NCI-H2196 treated with DMSO at 0.1 percent for 48 hours (cell line): Measurements from ENCODE around the gene EMP1.

Experiments
- DNase-seq: peaks from one replicate; lab custom pipeline; 2025; ENCODE audit not compliant: unreplicated experiment; lab: John Stamatoyannopoulos, UW

Gene EMP1

GRCh38 chr12:13219320-13219719 lies 22.8 kb downstream of the EMP1 start:
- no peak for DNase-seq

DNA sequence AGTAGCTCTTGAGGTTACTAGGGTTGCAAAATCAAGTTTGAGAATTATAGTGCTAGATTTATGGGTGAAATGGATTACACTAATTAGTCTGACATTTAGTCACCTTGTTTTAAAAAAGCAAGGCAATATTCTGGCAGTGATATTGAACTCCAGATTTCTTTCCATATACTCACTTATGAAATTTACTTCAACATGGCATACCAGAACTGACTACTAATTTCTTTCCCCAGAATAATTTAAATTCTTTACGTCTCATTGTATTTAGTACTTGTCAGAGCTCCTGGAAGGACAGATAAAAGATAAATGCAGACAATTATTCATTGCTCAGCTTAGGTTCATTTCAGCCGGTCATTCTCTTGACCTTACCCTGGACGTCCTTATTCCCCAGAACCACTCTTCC lies 24.3 kb downstream of the EMP1 start:
- no peak for DNase-seq

GRCh38 chr12:13222076-13222475 lies 25.6 kb downstream of the EMP1 start:
- no peak for DNase-seq

DNA sequence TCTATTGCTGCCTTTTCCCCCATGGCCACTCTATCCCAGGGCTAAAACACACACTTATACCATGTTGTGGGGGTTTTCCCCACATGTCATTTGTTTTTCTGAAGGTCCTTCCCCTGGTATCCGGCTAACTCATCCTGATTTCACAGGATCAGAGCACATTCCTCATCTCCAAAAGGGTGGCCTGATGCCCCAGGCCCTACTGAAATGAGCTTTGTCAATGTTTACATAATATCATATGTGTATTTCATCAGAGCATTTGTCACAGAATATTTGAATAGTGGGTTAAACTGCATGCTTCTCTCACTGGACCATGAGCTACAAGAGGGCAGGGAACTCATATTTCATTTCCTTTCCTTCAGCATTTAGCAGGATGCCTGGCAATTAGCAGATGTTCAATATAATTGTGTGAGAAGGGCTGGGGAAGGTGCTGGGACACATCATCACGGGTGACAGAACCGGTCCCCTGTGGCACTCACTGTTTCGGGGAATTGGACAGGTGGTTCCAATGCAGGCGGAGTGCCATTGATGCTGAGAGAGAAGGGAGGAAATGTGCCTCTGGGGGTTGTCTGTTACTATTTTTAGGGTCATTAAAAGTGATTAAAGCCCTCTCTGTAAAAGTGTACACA lies 26.8 kb downstream of the EMP1 start:
- DNase-seq: no peak

GRCh38 chr12:13223941-13224340 lies 27.4 kb downstream of the EMP1 start:
- DNase-seq: no peak

DNA sequence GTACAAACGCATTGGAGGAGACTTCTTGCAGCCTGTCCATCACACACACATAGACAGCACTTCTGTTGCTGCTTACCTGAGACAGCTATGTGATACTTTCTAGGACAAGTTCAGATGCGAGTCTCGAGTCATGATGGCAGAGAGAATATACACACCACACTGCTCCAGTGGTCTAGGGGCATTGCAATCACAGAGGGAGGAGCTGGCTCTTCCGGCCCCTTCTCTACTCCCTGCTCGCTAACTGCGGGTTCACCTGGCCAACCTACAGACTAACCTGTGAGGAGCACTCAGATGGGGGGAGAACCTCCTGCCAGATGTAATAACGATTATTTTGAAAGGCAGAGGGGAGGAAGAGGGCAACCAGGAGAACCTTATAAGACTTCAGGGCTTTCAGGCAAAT lies 30.7 kb downstream of the EMP1 start:
- DNase-seq: no peak

GRCh38 chr12:13228579-13228978 lies 32.1 kb downstream of the EMP1 start:
- DNase-seq: no peak

- DNase-seq: no peak
Observed at GRCh38 chr12:13229504-13229903, 33.0 kb downstream of the EMP1 start.

DNA sequence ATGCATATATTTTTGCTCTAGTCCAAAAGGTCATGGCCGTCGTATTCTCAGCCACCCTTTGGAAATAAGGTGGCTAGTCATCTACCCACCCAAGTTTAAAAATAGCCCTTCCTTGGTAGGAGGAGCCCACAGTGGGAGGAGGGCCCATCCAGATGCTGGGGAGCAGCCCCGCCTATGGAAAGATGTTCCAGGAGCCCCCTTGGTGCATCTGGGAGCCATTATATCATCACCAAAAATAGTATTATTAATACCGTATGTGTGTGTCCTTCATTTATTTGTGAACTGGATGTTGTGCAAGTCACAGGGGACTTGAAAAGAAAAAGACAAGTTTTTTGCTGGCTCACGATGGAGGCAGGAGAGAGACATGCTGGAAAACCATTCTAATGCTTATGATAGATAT lies 34.0 kb downstream of the EMP1 start:
- no peak for DNase-seq

DNA sequence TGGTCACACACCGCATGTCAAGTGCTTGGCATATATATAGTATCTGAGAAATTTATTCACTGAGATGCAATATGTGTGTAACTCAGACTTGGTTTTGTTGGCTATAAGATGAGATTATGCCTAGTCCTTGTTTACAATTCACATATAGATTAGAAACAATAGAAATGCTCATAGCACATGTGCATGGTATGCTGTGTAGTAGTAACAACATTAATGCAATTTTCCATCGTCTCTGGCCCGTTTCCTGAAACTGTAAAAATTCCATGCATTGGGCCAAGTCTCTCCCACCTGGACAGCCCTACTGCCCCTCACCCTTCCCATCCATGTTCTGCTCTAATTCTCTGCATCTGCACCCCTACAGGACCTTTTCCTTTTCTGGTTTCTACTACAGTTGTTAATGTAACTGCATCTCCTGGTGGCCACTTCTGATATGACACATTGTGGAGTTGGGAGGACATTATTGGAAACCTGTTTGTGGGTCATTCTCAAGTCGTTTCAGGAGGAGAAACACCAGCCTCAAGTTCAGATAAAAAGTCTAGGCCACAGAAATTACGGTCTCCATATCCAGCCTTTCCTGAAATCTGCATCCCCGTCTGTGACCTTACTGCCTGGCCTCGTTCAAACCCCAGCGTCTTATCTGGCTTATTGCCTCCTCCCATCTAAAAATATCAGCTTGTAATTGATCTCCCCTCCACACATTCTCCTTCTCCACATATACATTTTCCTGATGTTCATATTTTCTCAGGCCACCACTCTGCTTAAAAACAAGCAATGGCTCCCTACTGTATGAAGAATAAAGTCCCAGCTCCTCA lies 37.5 kb downstream of the EMP1 start:
- no peak for DNase-seq

DNA sequence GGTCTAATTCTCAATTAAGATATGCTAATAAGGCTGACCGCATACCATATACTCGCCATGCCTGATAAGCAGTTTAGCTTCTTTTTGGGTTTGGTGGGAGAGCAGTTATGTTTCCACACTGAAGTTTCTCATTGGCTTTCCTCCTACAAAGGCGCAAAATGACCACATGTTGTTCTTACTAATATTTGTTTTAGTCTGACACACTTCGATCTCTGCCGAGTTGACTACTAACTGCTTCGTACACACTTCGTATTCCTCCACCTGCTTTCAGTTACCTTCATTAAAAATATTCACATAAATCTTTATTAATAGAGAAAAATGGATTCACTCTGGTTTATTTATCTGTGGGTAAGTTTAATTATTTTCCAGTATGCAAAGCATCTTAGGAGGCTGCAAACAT lies 41.7 kb downstream of the EMP1 start:
- DNase-seq: no peak

DNA sequence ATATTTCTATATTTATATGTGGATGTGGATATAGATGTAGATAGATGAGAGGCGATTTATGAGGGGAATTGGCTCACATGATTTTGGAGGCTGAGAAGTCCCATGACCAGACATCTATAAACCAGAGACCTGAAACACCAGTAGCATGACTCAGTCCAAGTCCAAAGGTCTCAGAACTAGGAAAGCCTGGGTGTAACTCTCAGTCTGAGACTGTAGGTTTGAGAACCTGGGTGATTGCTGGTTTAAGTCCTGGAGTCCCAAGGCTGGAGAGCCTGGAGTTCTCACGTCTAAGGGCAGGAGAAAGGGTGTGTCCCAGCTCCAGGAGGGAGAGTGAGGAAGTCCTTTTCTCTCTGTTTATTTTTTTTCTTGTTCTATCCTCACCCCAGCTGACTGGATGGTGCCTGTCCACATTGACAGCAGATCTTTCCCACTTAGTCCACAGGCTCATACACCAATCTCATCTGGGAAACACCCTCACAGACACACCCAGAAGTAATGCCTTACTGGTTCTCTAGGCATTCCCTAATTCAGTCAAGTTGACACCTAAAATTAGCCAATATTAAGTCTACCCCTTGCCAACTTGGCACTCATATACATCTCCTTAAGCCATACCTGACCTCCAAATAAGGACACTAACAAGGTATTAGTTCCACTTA lies 45.4 kb downstream of the EMP1 start:
- no peak for DNase-seq

GRCh38 chr12:13242936-13243335 lies 46.4 kb downstream of the EMP1 start:
- DNase-seq: no peak

DNA sequence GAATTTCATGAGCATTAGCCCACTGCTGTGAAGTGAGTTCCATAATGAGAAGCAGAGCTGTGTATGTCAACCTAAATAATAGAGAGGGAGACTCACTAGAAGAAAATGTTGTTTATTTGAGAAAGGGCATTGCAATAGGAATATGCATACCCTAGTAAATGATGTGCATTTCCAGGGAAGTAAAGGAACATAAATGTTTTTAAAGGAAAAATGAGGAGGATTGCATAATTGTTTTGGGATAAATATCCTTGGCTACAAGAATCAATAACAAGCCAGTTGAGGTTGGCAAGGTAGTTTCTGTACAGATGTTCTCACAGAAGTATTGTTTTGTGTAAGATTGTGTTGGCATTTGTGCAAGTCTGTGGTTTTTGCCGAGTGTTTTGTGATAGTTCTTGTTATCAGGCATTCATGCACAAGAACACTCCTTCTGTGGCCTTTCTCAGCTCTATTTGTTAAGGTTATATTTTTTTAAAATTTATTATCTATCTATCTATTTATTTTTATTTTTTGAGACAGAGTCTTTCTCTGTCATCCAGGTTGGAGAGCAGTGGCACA lies 47.1 kb downstream of the EMP1 start:
- DNase-seq: no peak

DNA sequence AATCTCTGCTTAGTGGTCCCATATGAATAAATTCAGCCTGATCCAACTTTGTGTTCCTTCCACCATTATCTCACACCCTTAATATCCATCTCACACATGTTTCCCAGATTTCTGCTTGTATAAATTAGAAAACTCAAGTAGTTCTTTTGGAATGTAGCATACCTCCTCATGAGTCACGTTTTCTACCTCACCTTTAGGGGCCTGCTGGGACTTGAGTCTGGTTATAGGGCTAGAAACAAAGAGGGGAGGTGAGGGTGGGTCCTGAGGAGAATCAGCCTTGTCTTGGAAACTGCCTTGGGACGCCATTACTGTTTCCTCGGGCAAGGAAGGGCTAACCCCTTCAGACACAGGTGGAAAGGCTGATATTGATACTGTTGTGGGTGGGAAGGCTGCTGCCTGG lies 51.1 kb downstream of the EMP1 start:
- DNase-seq: no peak

GRCh38 chr12:13248964-13249363 lies 52.4 kb downstream of the EMP1 start:
- DNase-seq: no peak

- no peak for DNase-seq
Observed at GRCh38 chr12:13250416-13250815, 53.9 kb downstream of the EMP1 start.

- DNase-seq: no peak
Observed at GRCh38 chr12:13251521-13251920, 55.0 kb downstream of the EMP1 start.

- no peak for DNase-seq
Observed at GRCh38 chr12:13252024-13252423, 55.5 kb downstream of the EMP1 start.

GRCh38 chr12:13252616-13253015 lies 56.1 kb downstream of the EMP1 start:
- no peak for DNase-seq

GRCh38 chr12:13253966-13254760 lies 57.6 kb downstream of the EMP1 start:
- DNase-seq: no peak
